HCT116 (cell line): Measurements from ENCODE around the gene COMMD10. TPM values are rescaled to one million over a fixed set of nuclear protein-coding genes. Genes with fewer than 3 reads are reported as not detected.

Source experiments
- ATAC-seq: fragments of 200-7000 bp; cut with Tn5 transposase; 2 replicates; pipeline ENCODE4 v1.9.1; 2020; ENCODE audit warnings: mild to moderate bottlenecking, moderate library complexity
- BruUV-seq: library from RNA; stranded (reverse); fragments of 400-500 nt; replicated peaks from 2 replicates; lab custom pipeline; 2021; lab: Mats Ljungman, UMichigan
- CTCF ChIA-PET: fragments of 300-600 bp; sonication (Branson Sonifier 250); formaldehyde crosslinking; loops from one replicate; lab custom pipeline; 2021; ENCODE audit warnings: antibody characterized with exemption; lab: Charles Lee
- POLR2A ChIA-PET: fragments of 300-600, 350-600 bp; sonication (Branson Sonifier 250); formaldehyde crosslinking; loops from one replicate; lab custom pipeline; 2021; ENCODE audit warnings: antibody characterized with exemption; lab: Charles Lee
- RAD21 ChIA-PET, 2 experiments: fragments of 300-600 bp; sonication (Branson Sonifier 250); formaldehyde crosslinking; loops; one replicate each; lab custom pipeline; 2023; ENCODE audit warnings: low total read pairs in 2 of 2; ENCODE audit not compliant: uncharacterized antibody in 2 of 2, unreplicated experiment in 2 of 2, low non-redundant PET in 1 of 2; lab: Charles Lee
- DNase-seq: peaks from one replicate; pipeline ENCODE4 v3.0.0-alpha.2; 2010; ENCODE audit warnings: low read depth, low spot score
- H2AFZ ChIP-seq: fragments of 200-600 bp; shearing (Covaris generic), sonication (generic); 2 replicates; pipeline ENCODE4 v1.6.1; 2017; ENCODE audit warnings: low read depth, mixed run types, mixed read lengths, antibody characterized with exemption, low read length; ENCODE audit not compliant: poor library complexity, severe bottlenecking
- H3K27ac ChIP-seq: 2 replicates; pipeline ENCODE4 v1.5.1; 2012; ENCODE audit warnings: low read depth, low read length
- H3K27me3 ChIP-seq: fragments of 200-600 bp; sonication (generic); 2 replicates; pipeline ENCODE4 v1.6.1; 2016; ENCODE audit warnings: mixed run types, low read length, mixed read lengths; ENCODE audit not compliant: insufficient read depth
- H3K36me3 ChIP-seq, 2 experiments: fragments of 200-500 bp in 1 of 2; fragments of 200-600 bp in 1 of 2; sonication (Bioruptor generic) in 1 of 2; sonication (generic) in 1 of 2; 2 replicates each; pipeline versions ENCODE4 v1.5.1 to v1.6.1; 2014 to 2016; ENCODE audit warnings: low read length in 2 of 2, inconsistent platforms in 1 of 2, mixed read lengths in 1 of 2, mixed run types in 1 of 2; ENCODE audit not compliant: insufficient read depth in 2 of 2, control insufficient read depth in 1 of 2
- H3K4me1 ChIP-seq, 2 experiments: fragments of 200-600 bp in 1 of 2; sonication (generic) in 1 of 2; 2 replicates each; pipeline versions ENCODE4 v1.5.1 to v1.6.1; 2012 to 2017; ENCODE audit warnings: low read length in 2 of 2, inconsistent platforms in 1 of 2, mild to moderate bottlenecking in 1 of 2, mixed read lengths in 1 of 2, mixed run types in 1 of 2, moderate library complexity in 1 of 2; ENCODE audit not compliant: insufficient read depth in 2 of 2, control insufficient read depth in 1 of 2
- H3K4me2 ChIP-seq: fragments of 200-600 bp; sonication (generic); 2 replicates; pipeline ENCODE4 v1.6.1; 2017; ENCODE audit warnings: mixed run types, low read length, mixed read lengths
- H3K4me3 ChIP-seq, 2 experiments: fragments of 200-600 bp in 1 of 2; sonication (generic) in 1 of 2; replicated peaks in 1 of 2; 2 replicates each; pipeline ENCODE4 v1.5.1; 2011 to 2016; ENCODE audit warnings: low read length in 2 of 2, control low read depth in 1 of 2, low read depth in 1 of 2, mild to moderate bottlenecking in 1 of 2, mixed read lengths in 1 of 2, mixed run types in 1 of 2
- H3K79me2 ChIP-seq: fragments of 200-600 bp; sonication (generic); 2 replicates; pipeline ENCODE4 v1.6.1; 2017; ENCODE audit warnings: mild to moderate bottlenecking, mixed run types, low read length, moderate library complexity, mixed read lengths; ENCODE audit not compliant: insufficient read depth
- H3K9ac ChIP-seq: fragments of 200-600 bp; sonication (generic); 2 replicates; pipeline ENCODE4 v1.6.1; 2016; ENCODE audit warnings: low read length, mixed read lengths
- H3K9me2 ChIP-seq: fragments of 200-600 bp; sonication (generic), shearing (Covaris generic); 2 replicates; pipeline ENCODE4 v1.6.1; 2017; ENCODE audit warnings: mixed run types, mild to moderate bottlenecking, moderate library complexity; ENCODE audit not compliant: insufficient read depth
- H3K9me3 ChIP-seq, 2 experiments: fragments of 200-500 bp in 1 of 2; fragments of 200-600 bp in 1 of 2; sonication (Bioruptor generic) in 1 of 2; sonication (generic) in 1 of 2; 2 replicates each; pipeline ENCODE4 v1.6.1; 2014 to 2017; ENCODE audit warnings: low read length in 2 of 2, mixed read lengths in 2 of 2, inconsistent platforms in 1 of 2, low read depth in 1 of 2, mild to moderate bottlenecking in 1 of 2, mixed run types in 1 of 2, moderate library complexity in 1 of 2; ENCODE audit not compliant: control insufficient read depth in 1 of 2, insufficient read depth in 1 of 2
- H4K20me1 ChIP-seq: fragments of 200-600 bp; sonication (generic), shearing (Covaris generic); 2 replicates; pipeline ENCODE4 v1.6.1; 2017; ENCODE audit warnings: mixed run types, mild to moderate bottlenecking, moderate library complexity; ENCODE audit not compliant: insufficient read depth
- CBX3 ChIP-seq: IDR thresholded peaks from 2 replicates; pipeline ENCODE4 v1.6.1; 2012; ENCODE audit warnings: low read depth
- EGR1 ChIP-seq: IDR thresholded peaks from 2 replicates; pipeline ENCODE4 v1.6.1; 2012; ENCODE audit warnings: low read depth
- RAD21 ChIP-seq: IDR thresholded peaks from 2 replicates; pipeline ENCODE4 v1.6.1; 2012; ENCODE audit warnings: low read depth, mild to moderate bottlenecking
- SIN3A ChIP-seq: IDR thresholded peaks from 2 replicates; pipeline ENCODE4 v1.6.1; 2012; ENCODE audit warnings: low read depth
- SP1 ChIP-seq: IDR thresholded peaks from 2 replicates; pipeline ENCODE4 v1.6.1; 2012; ENCODE audit warnings: low read depth
- YY1 ChIP-seq: IDR thresholded peaks from 2 replicates; pipeline ENCODE4 v1.6.1; 2011; ENCODE audit warnings: low read length, low read depth, moderate library complexity, mild to moderate bottlenecking; ENCODE audit not compliant: insufficient replicate concordance; ENCODE audit errors: extremely low read depth
- ZNF274 ChIP-seq: fragments of 200-500 bp; sonication (Bioruptor generic); IDR thresholded peaks from 2 replicates; pipeline ENCODE4 v1.6.1; 2014; ENCODE audit warnings: mild to moderate bottlenecking, low read depth, low read length, inconsistent platforms
- intact Hi-C: fragments of 100-400 bp; cut with micrococcal nuclease; formaldehyde crosslinking; loops from 2 replicates; pipeline ENCODE4 v1.10.0; 2022
- total RNA-seq: library from RNA; stranded (reverse); gene quantifications from one replicate; pipeline ENCODE4 v1.2.1, GENCODE V29; 2021; ENCODE audit not compliant: unreplicated experiment
- TF ChIP-seq, protein P1 (sequence below): IDR thresholded peaks from 2 replicates; pipeline ENCODE4 v1.6.1; 2011; ENCODE audit warnings: mild to moderate bottlenecking, low read length, moderate library complexity; ENCODE audit not compliant: insufficient replicate concordance; ENCODE audit errors: extremely low read depth

The COMMD10 gene
- total RNA-seq, 1 experiment from 2014 or later: 35.3 TPM

- H3K9ac ChIP-seq: no peak overlapping the region
- no peak for ATAC-seq
- BruUV-seq: no TSS peak
- H3K4me3 ChIP-seq: no peak overlapping the region
- no peak overlapping the region for H2AFZ ChIP-seq
- H3K9me3 ChIP-seq: peaks cover 4% of the 10 kb centered on the region in 2 experiments; a peak in 3 of 4 replicates
- ChIA-PET CTCF (no interaction called here), RAD21 (no interaction called here), POLR2A (no interaction called here)
- H4K20me1 ChIP-seq: no peaks in the 10 kb centered on the region
- H3K27me3 ChIP-seq: no peaks in the 10 kb centered on the region
- H3K4me1 ChIP-seq: no peaks in the 10 kb centered on the region
- DNase-seq: no peak
- H3K4me2 ChIP-seq: no peak overlapping the region
- H3K36me3 ChIP-seq: no peaks in the 10 kb centered on the region
- intact Hi-C loops: no loop called here
- TF ChIP-seq SIN3A: no peak
- H3K27ac ChIP-seq: no peak overlapping the region
- no peaks in the 10 kb centered on the region for H3K9me2 ChIP-seq
- H3K79me2 ChIP-seq: no peaks in the 10 kb centered on the region
Measured at GRCh38 chr5:116305899-116306298, 221.1 kb downstream of the COMMD10 start.

DNA sequence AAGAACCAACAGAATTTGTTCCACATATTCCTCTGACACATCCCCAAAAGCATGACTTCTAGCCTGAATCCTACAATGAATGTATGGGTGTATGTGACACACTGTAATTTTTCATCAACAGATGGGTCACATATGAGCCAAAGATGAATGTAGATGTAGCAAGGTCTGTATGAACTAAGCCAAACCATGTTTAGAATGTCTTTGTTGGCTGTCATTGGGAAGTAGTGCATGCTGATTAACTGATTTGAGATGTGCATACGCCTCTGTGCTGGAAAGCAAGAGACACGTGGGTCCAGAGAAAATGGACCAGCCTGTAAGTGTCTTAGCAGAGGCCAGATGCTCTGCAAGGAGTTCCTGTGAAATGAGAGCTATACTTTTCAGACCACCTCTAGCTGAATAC is 222.0 kb downstream of the COMMD10 start:
- H3K79me2 ChIP-seq: no peaks in the 10 kb centered on the region
- no peak overlapping the region for H3K4me2 ChIP-seq
- H3K9me2 ChIP-seq: no peaks in the 10 kb centered on the region
- no peaks in the 10 kb centered on the region for H3K27me3 ChIP-seq
- H3K9ac ChIP-seq: no peak overlapping the region
- BruUV-seq: no TSS peak
- POLR2A ChIA-PET: no interaction called here
- peaks cover 4% of the 10 kb centered on the region in 2 experiments; a peak in 3 of 4 replicates for H3K9me3 ChIP-seq
- DNase-seq: no peak
- H3K36me3 ChIP-seq: no peaks in the 10 kb centered on the region
- no peaks in the 10 kb centered on the region for H3K4me1 ChIP-seq
- CTCF ChIA-PET: no interaction called here
- H2AFZ ChIP-seq: no peak overlapping the region
- ATAC-seq: no peak
- H3K4me3 ChIP-seq: no peak overlapping the region
- intact Hi-C loops: no loop called here
- TF ChIP-seq RAD21: no peak
- no peak overlapping the region for H3K27ac ChIP-seq
- RAD21 ChIA-PET: no interaction called here
- no peaks in the 10 kb centered on the region for H4K20me1 ChIP-seq

- intact Hi-C loops: no loop called here
- Histone ChIP-seq H4K20me1 (no peaks in the 10 kb centered on the region), H3K9me3 (peaks cover 4% of the 10 kb centered on the region in 2 experiments; a peak in 3 of 4 replicates), H3K4me2 (no peak overlapping the region), H3K79me2 (no peaks in the 10 kb centered on the region), H3K36me3 (no peaks in the 10 kb centered on the region), H3K9ac (no peak overlapping the region), H2AFZ (no peak overlapping the region), H3K9me2 (no peaks in the 10 kb centered on the region), H3K27me3 (no peaks in the 10 kb centered on the region), H3K4me3 (no peak overlapping the region), H3K27ac (no peak overlapping the region), H3K4me1 (no peaks in the 10 kb centered on the region)
- BruUV-seq: no TSS peak
- ATAC-seq (no peak), DNase-seq (peak; percentile 2)
- ChIA-PET POLR2A (no interaction called here), RAD21 (no interaction called here), CTCF (no interaction called here)
- TF ChIP-seq YY1 (no peak), CBX3 (peak; percentile 65; the same call in 1 of the 2 replicates), SP1 (no peak), EGR1 (no peak), ZNF274 (no peak), RAD21 (no peak)
- TF ChIP-seq, protein P1, sequence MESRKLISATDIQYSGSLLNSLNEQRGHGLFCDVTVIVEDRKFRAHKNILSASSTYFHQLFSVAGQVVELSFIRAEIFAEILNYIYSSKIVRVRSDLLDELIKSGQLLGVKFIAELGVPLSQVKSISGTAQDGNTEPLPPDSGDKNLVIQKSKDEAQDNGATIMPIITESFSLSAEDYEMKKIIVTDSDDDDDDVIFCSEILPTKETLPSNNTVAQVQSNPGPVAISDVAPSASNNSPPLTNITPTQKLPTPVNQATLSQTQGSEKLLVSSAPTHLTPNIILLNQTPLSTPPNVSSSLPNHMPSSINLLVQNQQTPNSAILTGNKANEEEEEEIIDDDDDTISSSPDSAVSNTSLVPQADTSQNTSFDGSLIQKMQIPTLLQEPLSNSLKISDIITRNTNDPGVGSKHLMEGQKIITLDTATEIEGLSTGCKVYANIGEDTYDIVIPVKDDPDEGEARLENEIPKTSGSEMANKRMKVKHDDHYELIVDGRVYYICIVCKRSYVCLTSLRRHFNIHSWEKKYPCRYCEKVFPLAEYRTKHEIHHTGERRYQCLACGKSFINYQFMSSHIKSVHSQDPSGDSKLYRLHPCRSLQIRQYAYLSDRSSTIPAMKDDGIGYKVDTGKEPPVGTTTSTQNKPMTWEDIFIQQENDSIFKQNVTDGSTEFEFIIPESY: no peak
Measured at GRCh38 chr5:116308391-116308790, 223.6 kb downstream of the COMMD10 start.
